GM19468 (cell line): ENCODE results near the gene ATG10.
"Not testable (repeated sequence)": the region's sequence is repeated elsewhere in the genome, so short reads cannot be mapped to it uniquely, and the experiment has no call there.

ENCODE experiments used
- ATAC-seq: cut with Tn5 transposase; IDR thresholded peaks from one replicate; pipeline ENCODE4 v1.9.1; 2021; ENCODE audit warnings: mild to moderate bottlenecking, moderate library complexity, moderate number of reproducible peaks; ENCODE audit not compliant: unreplicated experiment; ENCODE audit errors: extremely low read depth

ATG10 gene

DNA sequence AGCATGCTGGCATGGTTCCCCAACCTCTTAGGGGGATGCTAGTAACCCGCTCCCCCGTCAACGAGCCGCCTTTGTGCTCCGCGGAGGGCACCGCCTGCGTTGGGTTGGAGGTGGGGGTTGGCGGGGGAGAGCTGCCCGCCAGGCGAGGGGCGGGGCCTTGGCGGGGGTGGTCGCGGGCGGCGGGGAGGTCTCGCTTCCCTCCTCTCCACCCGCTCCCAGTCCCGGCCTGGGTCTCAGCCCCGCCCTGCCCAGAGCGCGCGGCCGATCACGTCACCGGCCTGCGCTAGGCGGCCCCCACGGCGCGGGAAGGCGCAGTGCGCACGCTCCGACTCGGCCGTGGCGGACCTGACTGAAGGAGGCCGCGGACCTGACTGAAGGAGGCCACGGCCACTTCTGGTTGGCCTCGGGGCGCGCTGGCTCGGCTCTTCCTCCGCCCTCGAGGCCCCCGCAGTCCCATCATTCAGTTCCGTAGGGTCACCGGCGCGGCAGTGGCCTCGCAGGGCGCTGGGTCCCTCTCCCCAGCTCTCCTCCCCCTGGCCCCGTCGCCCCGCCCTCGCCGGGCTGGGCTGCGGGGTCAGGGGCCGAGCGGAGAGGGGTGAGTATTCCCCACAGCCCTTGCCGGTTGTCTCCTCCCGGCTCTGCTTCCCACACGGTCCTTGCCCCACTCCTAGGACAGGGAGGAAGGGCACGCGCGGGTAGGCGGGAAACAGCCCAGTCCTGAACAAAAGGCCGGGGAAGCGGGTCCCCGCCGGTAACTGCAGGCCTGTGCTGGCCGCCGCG lies at the start of gene ATG10:
Gene ATG10, plus strand, starts transcription at position 312 of the 780 bp plus-strand sequence. CDS start 15,548 bp downstream, outside the sequence.
- ATAC-seq = peak; percentile 96

GRCh38 chr5:81922854-81923279 lies 49.0 kb upstream of the ATG10 start:
- ATAC-seq = no peak

GRCh38 chr5:81924442-81924841 lies 47.4 kb upstream of the ATG10 start:
- no peak for ATAC-seq

DNA sequence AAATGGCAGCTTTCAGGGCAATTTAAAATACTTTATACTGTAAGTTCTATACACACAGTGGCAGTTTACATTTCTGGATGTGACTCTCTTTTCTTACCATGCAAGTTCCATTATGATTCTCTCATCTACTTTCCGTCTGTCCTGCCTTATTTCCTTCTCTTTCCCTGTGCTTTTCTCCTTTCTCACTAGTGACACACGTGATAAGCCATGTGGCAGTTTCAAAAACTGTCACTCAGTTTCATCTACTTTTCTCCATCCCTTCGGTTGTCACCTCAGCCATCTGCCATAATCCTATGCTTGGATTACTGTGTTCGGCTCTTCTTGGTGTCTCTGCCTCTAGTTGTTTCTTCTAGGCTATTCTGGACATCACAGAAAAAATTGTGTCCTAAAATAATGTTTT lies 46.8 kb upstream of the ATG10 start:
- no peak for ATAC-seq

DNA sequence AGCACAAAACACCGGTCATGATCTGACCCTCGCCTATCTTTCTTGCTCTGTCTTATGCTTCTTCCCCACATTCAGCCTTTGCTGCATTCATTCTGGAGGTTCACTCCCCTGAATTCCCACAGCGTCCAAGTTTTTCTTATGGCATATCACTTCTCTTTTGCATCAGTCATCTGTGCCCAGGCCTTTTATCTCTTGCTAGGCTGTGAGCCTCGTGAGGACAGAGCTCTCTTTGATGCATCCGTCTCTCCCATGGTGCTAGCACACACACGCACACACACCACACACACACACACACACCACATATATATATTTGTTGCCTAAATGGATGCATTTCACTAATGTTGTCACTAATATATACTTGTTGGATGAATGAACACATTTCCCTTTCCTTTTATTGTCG lies 45.8 kb upstream of the ATG10 start:
- no peak for ATAC-seq

- ATAC-seq = no peak
Observed at GRCh38 chr5:81936066-81936465, 35.8 kb upstream of the ATG10 start.

- ATAC-seq = no peak
Observed at GRCh38 chr5:81936750-81937149, 35.1 kb upstream of the ATG10 start.

- ATAC-seq = no peak
Observed at GRCh38 chr5:81942746-81943145, 29.1 kb upstream of the ATG10 start.

DNA sequence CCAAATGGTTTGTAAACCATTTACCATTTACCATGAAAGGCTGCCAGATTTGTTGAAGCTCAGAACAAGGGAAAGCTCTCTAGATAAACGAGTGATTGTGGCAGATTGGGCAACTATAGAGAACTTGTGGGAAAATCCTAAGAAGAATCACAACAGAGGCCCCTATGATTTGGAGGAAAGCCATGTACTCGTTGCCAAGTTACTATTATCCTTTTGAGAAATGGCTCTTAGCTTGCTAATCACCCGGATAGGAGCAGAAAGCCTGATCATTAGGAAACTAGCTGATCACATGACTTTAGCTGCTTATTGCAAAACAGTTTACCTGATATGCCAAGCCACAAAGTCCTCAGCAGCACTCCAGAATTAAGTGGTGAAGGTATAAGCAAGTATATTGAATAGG lies 23.5 kb upstream of the ATG10 start:
- ATAC-seq = no peak

DNA sequence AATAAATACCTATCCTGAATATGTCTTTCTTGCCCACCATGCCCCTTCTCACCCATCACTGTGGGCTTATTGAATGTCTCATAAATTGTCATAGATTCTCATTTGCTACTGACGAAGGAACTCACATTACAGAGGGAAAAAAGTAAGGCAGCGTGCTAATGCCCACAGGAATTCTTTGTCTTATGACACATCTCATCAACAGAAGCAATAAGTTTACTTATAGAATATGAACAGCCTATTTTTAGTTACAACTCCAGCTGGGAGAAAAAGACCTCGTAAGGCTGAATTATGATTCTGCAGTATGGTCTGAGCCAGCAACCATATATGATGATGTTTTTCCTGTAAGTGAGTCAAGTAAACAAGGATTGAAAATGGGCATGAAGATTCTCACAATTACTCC lies 22.4 kb upstream of the ATG10 start:
- ATAC-seq = no peak

DNA sequence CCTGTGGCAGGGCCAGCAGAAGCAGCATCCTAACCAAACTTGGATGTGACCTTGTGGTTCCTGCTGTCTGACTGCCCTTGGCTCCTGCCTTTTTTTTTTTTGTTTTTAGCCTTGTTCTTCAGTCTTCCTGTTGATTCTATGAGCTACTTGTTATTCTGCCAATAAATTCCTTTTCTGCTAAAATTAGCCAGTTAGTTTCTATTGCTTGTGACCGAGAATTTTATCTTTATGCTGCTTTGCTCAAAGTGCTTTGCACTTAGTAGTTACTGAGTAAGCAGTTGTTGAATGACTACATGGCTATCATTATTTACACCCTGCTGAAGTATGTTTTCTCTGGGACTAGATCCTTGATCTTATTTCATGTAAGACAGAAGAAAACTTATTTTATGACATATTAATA lies 20.8 kb upstream of the ATG10 start:
- no peak for ATAC-seq

DNA sequence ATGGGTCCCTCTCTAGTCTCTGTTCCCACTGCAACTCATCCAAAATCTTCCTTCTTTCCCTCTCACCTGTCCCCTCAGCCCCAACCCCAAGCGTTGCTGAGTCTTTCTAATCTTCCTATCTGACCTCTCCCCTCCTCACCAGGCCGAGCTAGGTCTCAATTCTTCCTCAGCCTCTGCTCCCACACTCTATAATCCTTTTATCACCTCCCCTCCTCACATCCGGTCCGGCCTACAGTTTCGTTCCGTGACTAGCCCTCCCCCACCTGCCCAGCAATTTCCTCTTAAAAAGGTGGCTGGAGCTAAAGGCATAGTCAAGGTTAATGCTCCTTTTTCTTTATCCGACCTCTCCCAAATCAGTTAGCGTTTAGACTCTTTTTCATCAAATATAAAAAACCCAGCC lies 17.0 kb upstream of the ATG10 start:
- ATAC-seq = not testable (repeated sequence)

DNA sequence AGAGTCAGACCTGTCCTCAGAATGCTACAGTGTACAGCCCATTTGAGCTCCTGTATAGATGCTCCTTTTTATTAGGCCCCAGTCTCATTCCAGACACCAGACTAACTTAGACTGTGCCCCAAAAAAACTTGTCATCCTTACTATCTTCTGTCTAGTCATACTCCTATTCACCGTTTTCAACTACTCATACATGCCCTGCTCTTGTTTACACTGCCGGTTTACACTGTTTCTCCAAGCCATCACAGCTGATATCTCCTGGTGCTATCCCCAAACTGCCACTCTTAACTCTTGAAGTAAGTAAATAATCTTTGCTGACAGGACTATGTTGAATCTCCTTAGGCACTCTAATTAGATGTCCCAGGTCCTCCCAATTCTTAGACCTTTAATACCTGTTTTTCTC lies 13.7 kb upstream of the ATG10 start:
- ATAC-seq = not testable (repeated sequence)

- no peak for ATAC-seq
Observed at GRCh38 chr5:81961651-81962440, 10.0 kb upstream of the ATG10 start.

DNA sequence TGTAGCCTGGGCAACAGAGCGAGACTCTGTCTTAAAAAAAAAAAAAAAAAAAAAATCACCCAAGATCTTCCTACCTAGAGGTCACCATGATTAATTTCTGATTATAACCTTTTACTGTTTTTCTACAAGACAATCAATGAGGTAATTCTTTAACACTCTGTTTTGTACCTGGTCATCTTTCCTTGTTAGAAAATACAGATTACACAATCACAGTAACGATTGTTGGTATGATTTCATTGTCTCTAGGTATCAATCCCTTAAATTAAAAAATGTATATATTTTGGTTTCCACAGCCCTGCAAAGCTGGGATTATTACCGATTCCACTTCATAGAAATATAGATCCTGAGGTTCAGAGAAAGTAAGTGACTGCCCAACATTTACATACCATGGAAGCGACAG lies 8.3 kb upstream of the ATG10 start:
- no peak for ATAC-seq

DNA sequence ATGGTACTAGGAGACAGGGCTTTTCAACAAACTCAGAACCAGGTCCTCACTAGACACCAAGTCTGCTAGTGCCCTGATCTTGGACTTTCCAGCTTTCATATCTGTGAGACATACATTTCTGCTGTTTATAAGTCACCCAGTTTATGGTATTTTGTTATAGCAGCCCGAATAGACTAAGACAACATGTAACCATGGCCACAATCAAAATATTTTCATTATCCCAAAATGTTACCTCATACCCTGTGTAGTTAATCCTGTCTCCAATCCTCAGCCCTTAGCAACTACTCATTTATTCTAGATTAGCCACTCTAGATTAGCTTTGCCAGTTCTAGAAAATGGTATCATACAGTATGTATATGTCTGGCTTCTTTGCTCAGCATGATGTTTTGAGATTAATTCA lies 6.3 kb upstream of the ATG10 start:
- ATAC-seq = no peak

DNA sequence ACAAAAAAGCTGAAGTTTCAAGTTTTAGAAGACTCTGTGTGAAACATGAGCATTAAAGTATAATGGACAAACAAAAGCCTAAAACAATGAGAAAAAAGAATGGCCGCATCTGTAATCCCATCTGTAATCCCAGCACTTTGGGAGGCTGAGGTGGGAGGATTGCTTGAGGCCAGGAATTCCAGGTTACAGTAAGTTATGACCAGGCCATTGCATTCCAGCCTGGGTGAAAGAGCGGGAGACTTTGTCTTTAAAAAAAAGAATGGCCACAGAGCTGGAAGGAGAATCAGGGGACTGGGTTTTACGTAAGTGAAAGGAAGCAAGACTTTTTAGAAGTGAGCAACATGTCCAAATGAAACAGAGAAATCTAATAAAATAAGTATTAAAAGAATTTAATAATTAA lies 2.6 kb upstream of the ATG10 start:
- no peak for ATAC-seq

- no peak for ATAC-seq
Observed at GRCh38 chr5:81969912-81970311, 1.9 kb upstream of the ATG10 start.

DNA sequence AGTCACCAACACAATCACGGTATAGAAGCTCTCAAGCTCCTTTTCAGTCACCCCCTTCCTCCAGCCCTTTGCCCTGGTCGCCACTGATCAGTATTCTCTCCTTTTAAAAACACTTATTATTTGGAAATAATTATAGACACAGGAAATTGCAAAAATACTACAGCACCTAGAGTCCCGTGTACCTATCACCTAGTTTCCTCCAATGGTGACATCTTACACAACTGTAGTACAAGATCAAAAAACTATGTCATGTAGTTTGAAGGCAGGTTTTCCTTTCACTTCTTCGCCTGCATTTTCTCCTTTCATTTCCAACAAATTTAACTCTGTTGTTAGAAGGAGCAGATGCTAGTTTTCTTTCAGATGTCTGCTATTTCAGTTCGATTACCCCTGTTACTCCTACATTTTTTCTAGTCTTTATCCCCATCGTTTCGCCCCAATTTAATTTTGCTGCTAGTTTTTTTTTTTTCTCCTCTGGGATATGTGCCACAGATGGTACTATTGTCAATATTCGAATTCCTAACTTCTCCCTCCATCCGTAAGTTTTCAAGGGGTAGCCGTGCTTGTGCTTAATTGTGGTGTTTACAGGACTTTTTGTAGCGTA lies 612 bp upstream of the ATG10 start:
- ATAC-seq = no peak

- ATAC-seq = peak; percentile 1
Observed at GRCh38 chr5:81972492-81972783, 615 bp downstream of the ATG10 start.

- no peak for ATAC-seq
Observed at GRCh38 chr5:81980160-81980559, 8.3 kb downstream of the ATG10 start.
